ENCODE data around the gene HOXD1.

Gene HOXD1

GRCh38 chr2:176149481-176149938 is 39.0 kb upstream of the HOXD1 start:
- no peak for TF ChIP-seq ZNF274 (IDR thresholded peaks at IDR 0.05; ENCODE audit: low read depth, low read length)
- no peak for TF ChIP-seq SUZ12 (IDR thresholded peaks at IDR 0.05; ENCODE audit: extremely low read depth, insufficient read depth, insufficient read length)
- no peak for TF ChIP-seq YY1 (IDR thresholded peaks at IDR 0.05; ENCODE audit: insufficient read depth, insufficient read length)
- Histone ChIP-seq H3K9ac (ENCODE audit: insufficient read length, low read depth) (no peak overlapping the region), H3K27me3 (ENCODE audit: insufficient read depth, insufficient read length) (peaks cover 99% of the 10 kb centered on the region), H3K4me3 (ENCODE audit: insufficient read length, low read depth) (no peak overlapping the region), H3K36me3 (ENCODE audit: insufficient read depth, insufficient read length, low read length) (no peaks in the 10 kb centered on the region), H3K4me1 (ENCODE audit: insufficient read depth, insufficient read length) (no peaks in the 10 kb centered on the region), H3K9me3 (ENCODE audit: insufficient read depth, low read length) (no peaks in the 10 kb centered on the region)
- DNase-seq (ENCODE audit: low read depth, low spot score), result no peak

GRCh38 chr2:176149939-176150583 is 38.4 kb upstream of the HOXD1 start:
- H3K9me3 ChIP-seq (ENCODE audit: insufficient read depth, low read length), result no peaks in the 10 kb centered on the region

GRCh38 chr2:176150584-176151441 is 37.7 kb upstream of the HOXD1 start:
- TF ChIP-seq SUZ12 (IDR thresholded peaks at IDR 0.05; ENCODE audit: extremely low read depth, insufficient read depth, insufficient read length) (no peak), ZNF274 (IDR thresholded peaks at IDR 0.05; ENCODE audit: low read depth, low read length) (no peak), YY1 (IDR thresholded peaks at IDR 0.05; ENCODE audit: insufficient read depth, insufficient read length) (no peak)
- Histone ChIP-seq H3K27me3 (ENCODE audit: insufficient read depth, insufficient read length) (peaks cover 99% of the 10 kb centered on the region), H3K4me3 (ENCODE audit: insufficient read length, low read depth) (no peak overlapping the region), H3K36me3 (ENCODE audit: insufficient read depth, insufficient read length, low read length) (no peaks in the 10 kb centered on the region), H3K9me3 (ENCODE audit: insufficient read depth, low read length) (no peaks in the 10 kb centered on the region), H3K4me1 (ENCODE audit: insufficient read depth, insufficient read length) (peaks cover 3% of the 10 kb centered on the region), H3K9ac (ENCODE audit: insufficient read length, low read depth) (no peak overlapping the region)
- DNase-seq (ENCODE audit: low read depth, low spot score), result no peak

More at GRCh38 chr2:176149939-176150583, 38.4 kb upstream of the HOXD1 start:
- Histone ChIP-seq H3K36me3 (ENCODE audit: insufficient read depth, insufficient read length, low read length) (no peaks in the 10 kb centered on the region), H3K9ac (ENCODE audit: insufficient read length, low read depth) (no peak overlapping the region), H3K4me1 (ENCODE audit: insufficient read depth, insufficient read length) (no peaks in the 10 kb centered on the region), H3K4me3 (ENCODE audit: insufficient read length, low read depth) (no peak overlapping the region), H3K27me3 (ENCODE audit: insufficient read depth, insufficient read length) (peaks cover 99% of the 10 kb centered on the region)
- DNase-seq (ENCODE audit: low read depth, low spot score), result no peak
- TF ChIP-seq YY1 (IDR thresholded peaks at IDR 0.05; ENCODE audit: insufficient read depth, insufficient read length), result no peak
- no peak for TF ChIP-seq SUZ12 (IDR thresholded peaks at IDR 0.05; ENCODE audit: extremely low read depth, insufficient read depth, insufficient read length)
- no peak for TF ChIP-seq ZNF274 (IDR thresholded peaks at IDR 0.05; ENCODE audit: low read depth, low read length)

GRCh38 chr2:176151442-176152287 is 36.8 kb upstream of the HOXD1 start, which contains the start of gene HOXD4:
Gene HOXD4, plus strand, starts transcription at chr2:176151550. Its CDS starts 84 bp downstream, at chr2:176151634.
- H3K27me3 ChIP-seq (ENCODE audit: insufficient read depth, insufficient read length), result peaks cover 99% of the 10 kb centered on the region
- H3K36me3 ChIP-seq (ENCODE audit: insufficient read depth, insufficient read length, low read length), result no peaks in the 10 kb centered on the region
- no peaks in the 10 kb centered on the region for H3K9me3 ChIP-seq (ENCODE audit: insufficient read depth, low read length)
- TF ChIP-seq SUZ12 (IDR thresholded peaks at IDR 0.05; ENCODE audit: extremely low read depth, insufficient read depth, insufficient read length) (peak; percentile 23), YY1 (IDR thresholded peaks at IDR 0.05; ENCODE audit: insufficient read depth, insufficient read length) (no peak), ZNF274 (IDR thresholded peaks at IDR 0.05; ENCODE audit: low read depth, low read length) (no peak)
- peaks cover 3% of the 10 kb centered on the region for H3K4me1 ChIP-seq (ENCODE audit: insufficient read depth, insufficient read length)
- H3K4me3 ChIP-seq (ENCODE audit: insufficient read length, low read depth), result peak within 1 kb of the TSS; percentile 11
- no peak within 1 kb of the TSS for H3K9ac ChIP-seq (ENCODE audit: insufficient read length, low read depth)
- DNase-seq (ENCODE audit: low read depth, low spot score), result no peak

GRCh38 chr2:176152350-176153181 is 35.9 kb upstream of the HOXD1 start:
- no peak for TF ChIP-seq YY1 (IDR thresholded peaks at IDR 0.05; ENCODE audit: insufficient read depth, insufficient read length)
- peak; percentile 15 for TF ChIP-seq SUZ12 (IDR thresholded peaks at IDR 0.05; ENCODE audit: extremely low read depth, insufficient read depth, insufficient read length)
- TF ChIP-seq ZNF274 (IDR thresholded peaks at IDR 0.05; ENCODE audit: low read depth, low read length), result no peak
- Histone ChIP-seq H3K4me3 (ENCODE audit: insufficient read length, low read depth) (no peak overlapping the region), H3K36me3 (ENCODE audit: insufficient read depth, insufficient read length, low read length) (no peaks in the 10 kb centered on the region), H3K4me1 (ENCODE audit: insufficient read depth, insufficient read length) (peaks cover 4% of the 10 kb centered on the region), H3K9ac (ENCODE audit: insufficient read length, low read depth) (no peak overlapping the region), H3K9me3 (ENCODE audit: insufficient read depth, low read length) (no peaks in the 10 kb centered on the region), H3K27me3 (ENCODE audit: insufficient read depth, insufficient read length) (peaks cover 100% of the 10 kb centered on the region)
- DNase-seq (ENCODE audit: low read depth, low spot score), result no peak

GRCh38 chr2:176154576-176155252 is 33.8 kb upstream of the HOXD1 start:
- peaks cover 7% of the 10 kb centered on the region for H3K4me1 ChIP-seq (ENCODE audit: insufficient read depth, insufficient read length)

More at GRCh38 chr2:176154576-176155252, 33.8 kb upstream of the HOXD1 start:
- Histone ChIP-seq H3K36me3 (ENCODE audit: insufficient read depth, insufficient read length, low read length) (no peaks in the 10 kb centered on the region), H3K9ac (ENCODE audit: insufficient read length, low read depth) (no peak overlapping the region), H3K4me3 (ENCODE audit: insufficient read length, low read depth) (no peak overlapping the region), H3K9me3 (ENCODE audit: insufficient read depth, low read length) (no peaks in the 10 kb centered on the region), H3K27me3 (ENCODE audit: insufficient read depth, insufficient read length) (peaks cover 100% of the 10 kb centered on the region)
- TF ChIP-seq YY1 (IDR thresholded peaks at IDR 0.05; ENCODE audit: insufficient read depth, insufficient read length) (no peak), ZNF274 (IDR thresholded peaks at IDR 0.05; ENCODE audit: low read depth, low read length) (no peak), SUZ12 (IDR thresholded peaks at IDR 0.05; ENCODE audit: extremely low read depth, insufficient read depth, insufficient read length) (no peak)
- DNase-seq (ENCODE audit: low read depth, low spot score), result no peak

Measured in NT2/D1 (cell line).